Activated T-helper 1 cell treated with anti-CD3 and anti-CD28 coated beads, Interleukin-12 subunit alpha, Interleukin-12 subunit beta, Interleukin-2, Interleukin-4 antibody, amounts not matched to agents 30 ng/mL and 10 ng/mL and 1 ng/mL, durations not matched to agents 14 hours and 24 hours and 36 hours (primary cell): ENCODE results near the gene ZNF827. TPM values are rescaled to one million over a fixed set of nuclear protein-coding genes. Genes with fewer than 3 reads are reported as not detected.

Experiments
- DNase-seq: peaks from one replicate; pipeline ENCODE4 v3.0.0; 2021; ENCODE audit warnings: low spot score
- H3K27ac Mint-ChIP-seq: one replicate; pipeline ENCODE4 v1.8.0; 2021; ENCODE audit warnings: mild to moderate bottlenecking, mixed read lengths
- H3K27me3 Mint-ChIP-seq: one replicate; pipeline ENCODE4 v1.8.0; 2022; ENCODE audit warnings: mild to moderate bottlenecking, moderate library complexity, mixed read lengths; ENCODE audit not compliant: insufficient read depth
- H3K36me3 Mint-ChIP-seq: one replicate; pipeline ENCODE4 v1.8.0; 2021; ENCODE audit warnings: low read depth, mixed read lengths
- H3K4me1 Mint-ChIP-seq: one replicate; pipeline ENCODE4 v1.8.0; 2021; ENCODE audit warnings: low read depth, mixed read lengths
- H3K4me3 Mint-ChIP-seq: one replicate; pipeline ENCODE4 v1.8.0; 2021; ENCODE audit warnings: mild to moderate bottlenecking, moderate library complexity, mixed read lengths
- H3K9me3 Mint-ChIP-seq: one replicate; pipeline ENCODE4 v1.8.0; 2021; ENCODE audit warnings: mixed read lengths
- intact Hi-C: fragments of 100-400 bp; cut with micrococcal nuclease; formaldehyde crosslinking; loops from one replicate; pipeline ENCODE4 v1.15.1; 2024
- total RNA-seq: library from RNA; stranded (reverse); gene quantifications from 2 replicates; pipeline ENCODE4 v1.2.3, GENCODE V29; 2022

ZNF827 gene
- total RNA-seq, 1 donor from 2014 or later, result 51.1 TPM

- Mint-ChIP-seq H3K4me1 (peaks cover 48% of the 10 kb centered on the region), H3K36me3 (peaks cover 39% of the 10 kb centered on the region), H3K4me3 (peak overlapping the region; percentile 32), H3K27ac (peak overlapping the region; percentile 96), H3K9me3 (peaks cover 30% of the 10 kb centered on the region), H3K27me3 (no peaks in the 10 kb centered on the region)
- no peak for DNase-seq
- intact Hi-C loops, result loop anchor here (1.0 to 2.0 kb wide), 14 partner anchors 20 to 711 kb away; partner anchors contain the start of genes ABCE1, ANAPC10, MMAA and OTUD4
Measured at GRCh38 chr4:145808848-145809512, 129.6 kb downstream of the ZNF827 start.

- Mint-ChIP-seq H3K9me3 (peaks cover 25% of the 10 kb centered on the region), H3K27ac (peak overlapping the region; percentile 96), H3K4me3 (peak overlapping the region; percentile 49), H3K27me3 (no peaks in the 10 kb centered on the region), H3K36me3 (peaks cover 38% of the 10 kb centered on the region), H3K4me1 (peaks cover 47% of the 10 kb centered on the region)
- peak; percentile 56 for DNase-seq
- intact Hi-C loops, result loop anchor here (1.0 to 2.0 kb wide), 14 partner anchors 21 to 710 kb away; partner anchors contain the start of genes ABCE1, ANAPC10, MMAA and OTUD4
Measured at GRCh38 chr4:145808021-145808650, 130.5 kb downstream of the ZNF827 start.

- H3K27me3 Mint-ChIP-seq, result no peaks in the 10 kb centered on the region
- intact Hi-C loops, result no loop called here
- peaks cover 49% of the 10 kb centered on the region for H3K4me1 Mint-ChIP-seq
- peak overlapping the region; percentile 52 for H3K27ac Mint-ChIP-seq
- peaks cover 22% of the 10 kb centered on the region for H3K9me3 Mint-ChIP-seq
- no peak overlapping the region for H3K4me3 Mint-ChIP-seq
- peaks cover 26% of the 10 kb centered on the region for H3K36me3 Mint-ChIP-seq
- DNase-seq, result no peak
Measured at GRCh38 chr4:145805490-145805889, 133.1 kb downstream of the ZNF827 start.

GRCh38 chr4:145804116-145804515 is 134.5 kb downstream of the ZNF827 start:
- peaks cover 41% of the 10 kb centered on the region for H3K4me1 Mint-ChIP-seq
- peaks cover 9% of the 10 kb centered on the region for H3K9me3 Mint-ChIP-seq
- no peak for DNase-seq
- intact Hi-C loops, result no loop called here
- H3K4me3 Mint-ChIP-seq, result no peak overlapping the region
- H3K27me3 Mint-ChIP-seq, result no peaks in the 10 kb centered on the region
- no peak overlapping the region for H3K27ac Mint-ChIP-seq
- H3K36me3 Mint-ChIP-seq, result peaks cover 20% of the 10 kb centered on the region

GRCh38 chr4:145799223-145799622 is 139.4 kb downstream of the ZNF827 start:
- H3K27me3 Mint-ChIP-seq, result no peaks in the 10 kb centered on the region
- DNase-seq, result no peak
- intact Hi-C loops, result no loop called here
- H3K36me3 Mint-ChIP-seq, result peaks cover 18% of the 10 kb centered on the region
- no peaks in the 10 kb centered on the region for H3K9me3 Mint-ChIP-seq
- no peak overlapping the region for H3K27ac Mint-ChIP-seq
- H3K4me3 Mint-ChIP-seq, result no peak overlapping the region
- peaks cover 16% of the 10 kb centered on the region for H3K4me1 Mint-ChIP-seq

GRCh38 chr4:145797278-145797677 is 141.3 kb downstream of the ZNF827 start:
- peaks cover 20% of the 10 kb centered on the region for H3K36me3 Mint-ChIP-seq
- no peak overlapping the region for H3K4me3 Mint-ChIP-seq
- H3K9me3 Mint-ChIP-seq, result no peaks in the 10 kb centered on the region
- H3K27me3 Mint-ChIP-seq, result no peaks in the 10 kb centered on the region
- no peak overlapping the region for H3K27ac Mint-ChIP-seq
- H3K4me1 Mint-ChIP-seq, result peaks cover 6% of the 10 kb centered on the region
- no peak for DNase-seq
- intact Hi-C loops, result no loop called here

GRCh38 chr4:145796346-145796745 is 142.3 kb downstream of the ZNF827 start:
- Mint-ChIP-seq H3K27ac (no peak overlapping the region), H3K4me3 (no peak overlapping the region), H3K36me3 (peaks cover 20% of the 10 kb centered on the region), H3K4me1 (peaks cover 6% of the 10 kb centered on the region), H3K9me3 (no peaks in the 10 kb centered on the region), H3K27me3 (no peaks in the 10 kb centered on the region)
- DNase-seq, result no peak
- intact Hi-C loops, result no loop called here

- Mint-ChIP-seq H3K36me3 (peaks cover 24% of the 10 kb centered on the region), H3K4me1 (peaks cover 6% of the 10 kb centered on the region), H3K27me3 (no peaks in the 10 kb centered on the region), H3K27ac (no peak overlapping the region), H3K4me3 (no peak overlapping the region), H3K9me3 (no peaks in the 10 kb centered on the region)
- no peak for DNase-seq
- intact Hi-C loops, result no loop called here
Measured at GRCh38 chr4:145795521-145795920, 143.1 kb downstream of the ZNF827 start.

- H3K27me3 Mint-ChIP-seq, result no peaks in the 10 kb centered on the region
- no peak overlapping the region for H3K4me3 Mint-ChIP-seq
- DNase-seq, result no peak
- intact Hi-C loops, result no loop called here
- no peaks in the 10 kb centered on the region for H3K4me1 Mint-ChIP-seq
- H3K9me3 Mint-ChIP-seq, result no peaks in the 10 kb centered on the region
- H3K36me3 Mint-ChIP-seq, result peaks cover 19% of the 10 kb centered on the region
- H3K27ac Mint-ChIP-seq, result no peak overlapping the region
Measured at GRCh38 chr4:145792429-145792828, 146.2 kb downstream of the ZNF827 start.

- H3K36me3 Mint-ChIP-seq, result peaks cover 20% of the 10 kb centered on the region
- H3K27ac Mint-ChIP-seq, result no peak overlapping the region
- intact Hi-C loops, result no loop called here
- H3K4me1 Mint-ChIP-seq, result no peaks in the 10 kb centered on the region
- H3K9me3 Mint-ChIP-seq, result no peaks in the 10 kb centered on the region
- no peak for DNase-seq
- no peaks in the 10 kb centered on the region for H3K27me3 Mint-ChIP-seq
- no peak overlapping the region for H3K4me3 Mint-ChIP-seq
Measured at GRCh38 chr4:145791988-145792387, 146.6 kb downstream of the ZNF827 start.

GRCh38 chr4:145788755-145789154 is 149.9 kb downstream of the ZNF827 start:
- peaks cover 42% of the 10 kb centered on the region for H3K36me3 Mint-ChIP-seq
- H3K4me3 Mint-ChIP-seq, result no peak overlapping the region
- no peak for DNase-seq
- intact Hi-C loops, result no loop called here
- H3K4me1 Mint-ChIP-seq, result peaks cover 32% of the 10 kb centered on the region
- H3K27me3 Mint-ChIP-seq, result no peaks in the 10 kb centered on the region
- H3K27ac Mint-ChIP-seq, result no peak overlapping the region
- H3K9me3 Mint-ChIP-seq, result peaks cover 22% of the 10 kb centered on the region

- Mint-ChIP-seq H3K4me1 (peaks cover 42% of the 10 kb centered on the region), H3K9me3 (peaks cover 33% of the 10 kb centered on the region), H3K4me3 (no peak overlapping the region), H3K27ac (peak overlapping the region; percentile 11), H3K27me3 (no peaks in the 10 kb centered on the region), H3K36me3 (peaks cover 52% of the 10 kb centered on the region)
- intact Hi-C loops, result no loop called here
- DNase-seq, result no peak
Measured at GRCh38 chr4:145786830-145787229, 151.8 kb downstream of the ZNF827 start.

GRCh38 chr4:145786261-145786660 is 152.4 kb downstream of the ZNF827 start:
- Mint-ChIP-seq H3K4me1 (peaks cover 47% of the 10 kb centered on the region), H3K36me3 (peaks cover 55% of the 10 kb centered on the region), H3K27me3 (no peaks in the 10 kb centered on the region), H3K9me3 (peaks cover 33% of the 10 kb centered on the region), H3K4me3 (no peak overlapping the region), H3K27ac (peak overlapping the region; percentile 73)
- intact Hi-C loops, result no loop called here
- no peak for DNase-seq
